A549 (cell line): ENCODE measurements around the gene CHST6. TPM values are rescaled to one million over a fixed set of nuclear protein-coding genes. Genes with fewer than 3 reads are reported as not detected.

Experiments used
- ATAC-seq, 2 experiments: fragments of 200-7000 bp in 1 of 2; fragments of >200 bp in 1 of 2; cut with Nextera tagmentation in 1 of 2; cut with Tn5 transposase in 1 of 2; 3 replicates each; pipeline versions ENCODE4 v1.8.0 to v1.9.1; 2018 to 2020; ENCODE audit warnings: mild to moderate bottlenecking in 1 of 2, moderate library complexity in 1 of 2
- CTCF ChIA-PET: fragments of 300-600 bp; sonication (Branson Sonifier 250); formaldehyde crosslinking; extraction: SDS; loops from one replicate; lab custom pipeline; 2021; ENCODE audit warnings: antibody characterized with exemption, inconsistent platforms; lab: Yijun Ruan, JAX
- POLR2A ChIA-PET: fragments of 350-600 bp; formaldehyde crosslinking; extraction: SDS; loops from one replicate; lab custom pipeline; 2021; ENCODE audit warnings: antibody characterized with exemption, inconsistent platforms; lab: Yijun Ruan, JAX
- DNase-seq, 2 experiments: peaks; one replicate each; pipeline versions ENCODE4 v3.0.0 to v3.0.0-alpha.2; 2011 to 2016; ENCODE audit warnings: low read depth in 1 of 2, low spot score in 1 of 2
- FAIRE-seq: peaks from 2 replicates; lab custom pipeline; 2011; peaks lifted over from hg19 to GRCh38; lab: Jason Lieb, UNC
- H3K27ac ChIP-seq, 2 experiments: fragments of >200 bp; sonication (Bioruptor Twin); formaldehyde crosslinking; 3 replicates each; pipeline ENCODE4 v1.5.1; 2016 to 2017
- H3K4me1 ChIP-seq: fragments of >200 bp; sonication (Bioruptor Twin); formaldehyde crosslinking; 3 replicates; pipeline ENCODE4 v1.6.1; 2016
- H3K4me2 ChIP-seq: fragments of >200 bp; sonication (Bioruptor Twin); formaldehyde crosslinking; 3 replicates; pipeline ENCODE4 v1.6.1; 2016
- H3K4me3 ChIP-seq: fragments of >200 bp; sonication (Bioruptor Twin); formaldehyde crosslinking; 3 replicates; pipeline ENCODE4 v1.5.1; 2016
- H3K9me3 ChIP-seq: fragments of >200 bp; sonication (Bioruptor Twin); formaldehyde crosslinking; 3 replicates; pipeline ENCODE4 v1.6.1; 2016
- BHLHE40 ChIP-seq: IDR thresholded peaks from 2 replicates; pipeline ENCODE4 v1.6.1; 2012; ENCODE audit warnings: low read depth, low read length, inconsistent platforms
- CBX2 ChIP-seq: fragments of 200-600 bp; sonication (generic); IDR thresholded peaks from 2 replicates; pipeline ENCODE4 v1.6.1; 2016; ENCODE audit warnings: low read depth, mild to moderate bottlenecking, borderline replicate concordance
- CHD2 ChIP-seq: fragments of 150-350 bp; IDR thresholded peaks from 2 replicates; pipeline ENCODE4 v1.6.1; 2014; ENCODE audit warnings: low read length; ENCODE audit not compliant: partially characterized antibody
- EHMT2 ChIP-seq: fragments of 200-600 bp; sonication (generic); IDR thresholded peaks from 2 replicates; pipeline ENCODE4 v1.6.1; 2016; ENCODE audit warnings: antibody characterized with exemption, low read depth, mild to moderate bottlenecking, moderate library complexity
- FOSB ChIP-seq: fragments of 250-450 bp; sonication (Bioruptor Pico); IDR thresholded peaks from 2 replicates; pipeline ENCODE4 v1.5.0; 2020; ENCODE audit warnings: mild to moderate bottlenecking, moderate library complexity
- FOSL2 ChIP-seq, 2 experiments: fragments of 450-650 bp in 1 of 2; fragments of >200 bp in 1 of 2; sonication (Bioruptor Twin) in 1 of 2; formaldehyde crosslinking; IDR thresholded peaks; 2 replicates each; pipeline versions ENCODE4 v1.5.0 to v1.6.1; 2016 to 2020; ENCODE audit warnings: mild to moderate bottlenecking in 1 of 2, moderate library complexity in 1 of 2
- HES2 ChIP-seq: fragments of >200 bp; sonication (Bioruptor Twin); formaldehyde crosslinking; IDR thresholded peaks from 2 replicates; pipeline ENCODE4 v1.6.1; 2016
- HOXB13 ChIP-seq: fragments of 250-450 bp; sonication (Bioruptor Pico); IDR thresholded peaks from 2 replicates; pipeline ENCODE4 v1.5.0; 2020; ENCODE audit warnings: low read depth, mild to moderate bottlenecking, moderate library complexity
- MAFK ChIP-seq: fragments of 450-650 bp; IDR thresholded peaks from 2 replicates; pipeline ENCODE4 v1.6.1; 2014; ENCODE audit not compliant: partially characterized antibody
- MAZ ChIP-seq: fragments of 150-350 bp; IDR thresholded peaks from 2 replicates; pipeline ENCODE4 v1.6.1; 2014; ENCODE audit warnings: antibody characterized with exemption, low read depth, low read length, borderline replicate concordance
- PBX3 ChIP-seq: IDR thresholded peaks from 2 replicates; pipeline ENCODE4 v1.6.1; 2012
- POLR2A ChIP-seq: IDR thresholded peaks from 2 replicates; pipeline ENCODE4 v1.6.1; 2012; ENCODE audit warnings: mild to moderate bottlenecking, low read length
- POLR2AphosphoS2 ChIP-seq: conservative IDR thresholded peaks from 2 replicates; pipeline ENCODE4 v1.6.1; 2012; ENCODE audit warnings: low read length, improper control_type of control experiment, inconsistent platforms
- REST ChIP-seq: fragments of 200-600 bp; sonication (generic); IDR thresholded peaks from 2 replicates; pipeline ENCODE4 v1.6.1; 2016; ENCODE audit warnings: antibody characterized with exemption, mild to moderate bottlenecking, moderate library complexity
- TP53 ChIP-seq: fragments of 250-450 bp; sonication (Bioruptor Pico); IDR thresholded peaks from 2 replicates; pipeline ENCODE4 v1.5.0; 2021; ENCODE audit warnings: mild to moderate bottlenecking, moderate library complexity
- WGBS: methylation state at CpG from one replicate; pipeline ENCODE4 v1.1.6; 2017; ENCODE audit errors: missing lambda C conversion rate; 5-methylcytosine and 5-hydroxymethylcytosine counted together
- polyA plus RNA-seq, 4 experiments: library from polyadenylated mRNA; depleted of rRNA in 3 of 4; stranded (reverse); fragments of >200 nt; fragmentation: RNase III in 1 of 4; extraction: RNeasy Plus Mini Kit Qiagen cat#74134 plus additional on column Dnase treatment in 1 of 4; gene quantifications; 2 replicates in 3 of 4; 3 replicates in 1 of 4; pipeline ENCODE4 v1.2.3, GENCODE V29; 2011 to 2017

CHST6 gene
- polyA plus RNA-seq, 2 of the 4 experiments (the other 2 are of a cell fraction): 0.37 to 0.74 TPM

- FAIRE-seq: no peak
- no peak for ATAC-seq
- TF ChIP-seq REST (no peak), HOXB13 (CRISPR knock-in tag) (no peak), FOSB (no peak), POLR2AphosphoS2 (no peak), POLR2A (no peak), CBX2 (no peak), PBX3 (no peak), MAZ (no peak)
- Histone ChIP-seq H3K9me3 (no peaks in the 10 kb centered on the region), H3K4me2 (no peak overlapping the region), H3K27ac (no peak overlapping the region), H3K4me1 (peaks cover 8% of the 10 kb centered on the region; the same call in 1 of the 3 replicates), H3K4me3 (no peak overlapping the region)
- ChIA-PET CTCF (interaction anchor here (0.6 to 5.8 kb wide), 3 partner anchors 8 to 38 kb away, joined by 4 to 53 read pairs (median 6); partner anchors contain the start of gene TMEM170A), POLR2A (no interaction called here)
- DNase-seq: no peak
- 87% methylated on average over 47 of the region's 47 CpGs for WGBS
Observed at GRCh38 chr16:75479421-75479990, 15.7 kb downstream of the CHST6 start.

GRCh38 chr16:75478480-75479345 lies 16.5 kb downstream of the CHST6 start:
- 87% methylated on average over 62 of the region's 80 CpGs for WGBS
- Histone ChIP-seq H3K9me3 (no peaks in the 10 kb centered on the region), H3K4me2 (no peak overlapping the region)
- no peak for FAIRE-seq
- TF ChIP-seq EHMT2 (no peak), FOSL2 (IDR thresholded peaks at IDR 0.05) (no peak), FOSL2 (CRISPR knock-in tag; IDR thresholded peaks at IDR 0.05) (no peak), BHLHE40 (no peak), MAFK (no peak), FOSB (no peak), HES2 (no peak), TP53 (no peak), PBX3 (no peak), CHD2 (no peak)
- TF ChIP-seq, all 56 proteins: peak for 0
- Histone ChIP-seq H3K27ac (no peak overlapping the region), H3K4me1 (peaks cover 8% of the 10 kb centered on the region; the same call in 1 of the 3 replicates), H3K4me3 (no peak overlapping the region)
- POLR2A ChIA-PET: no interaction called here
- DNase-seq (no peak), ATAC-seq (no peak)
- CTCF ChIA-PET: interaction anchor here (0.8 to 15.3 kb wide), 3 partner anchors 12 to 72 kb away, joined by 3 to 209 read pairs (median 53); partner anchors contain the start of gene TMEM170A
